ENCODE data around the gene ATXN7L3.
"Not testable (repeated sequence)": the region's sequence is repeated elsewhere in the genome, so short reads cannot be mapped to it uniquely, and the experiment has no call there.

Gene ATXN7L3

DNA sequence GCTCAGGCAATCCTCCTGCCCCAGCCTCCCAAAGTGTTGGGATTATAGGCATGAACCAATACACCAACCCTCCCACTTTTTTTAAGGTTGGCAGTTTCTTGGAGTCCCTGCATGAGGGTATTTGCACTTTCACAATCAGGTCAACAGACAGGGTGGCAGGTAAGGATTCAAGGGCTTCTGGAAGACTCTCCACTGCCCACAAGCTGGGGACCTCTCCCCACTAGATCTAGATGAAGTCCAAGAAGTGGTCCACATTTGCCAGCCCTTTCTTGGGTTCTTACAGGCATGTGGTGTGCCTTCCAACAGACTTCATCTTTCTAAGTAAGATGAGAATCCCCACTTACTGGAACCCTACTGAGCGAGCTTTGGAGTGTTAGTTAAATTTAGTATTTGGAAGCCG lies 25.3 kb downstream of the ATXN7L3 start:
- no peak for DNase-seq (ENCODE audit: low spot score)

DNA sequence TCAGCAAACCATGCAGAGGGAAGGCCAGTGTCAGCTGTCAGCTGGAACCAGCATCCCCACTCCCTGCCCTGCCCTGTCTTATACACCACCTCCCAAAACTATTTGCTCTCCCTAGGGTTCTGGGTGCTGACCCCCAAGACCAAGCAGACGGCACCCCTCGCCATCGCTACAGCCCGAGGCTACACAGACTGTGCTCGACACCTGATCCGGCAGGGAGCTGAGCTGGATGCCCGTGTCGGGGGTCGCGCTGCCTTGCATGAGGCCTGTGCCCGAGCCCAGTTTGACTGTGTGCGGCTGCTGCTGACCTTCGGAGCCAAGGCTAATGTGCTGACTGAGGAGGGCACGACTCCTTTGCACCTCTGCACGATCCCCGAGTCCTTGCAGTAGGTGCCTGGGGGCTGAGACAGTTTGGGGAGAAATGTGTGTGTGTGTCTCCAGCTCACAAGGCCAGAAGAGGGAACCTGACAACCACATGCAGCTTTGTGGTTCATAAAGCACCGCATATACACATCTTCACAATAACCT lies 27.7 kb downstream of the ATXN7L3 start:
- DNase-seq (ENCODE audit: low spot score): no peak

DNA sequence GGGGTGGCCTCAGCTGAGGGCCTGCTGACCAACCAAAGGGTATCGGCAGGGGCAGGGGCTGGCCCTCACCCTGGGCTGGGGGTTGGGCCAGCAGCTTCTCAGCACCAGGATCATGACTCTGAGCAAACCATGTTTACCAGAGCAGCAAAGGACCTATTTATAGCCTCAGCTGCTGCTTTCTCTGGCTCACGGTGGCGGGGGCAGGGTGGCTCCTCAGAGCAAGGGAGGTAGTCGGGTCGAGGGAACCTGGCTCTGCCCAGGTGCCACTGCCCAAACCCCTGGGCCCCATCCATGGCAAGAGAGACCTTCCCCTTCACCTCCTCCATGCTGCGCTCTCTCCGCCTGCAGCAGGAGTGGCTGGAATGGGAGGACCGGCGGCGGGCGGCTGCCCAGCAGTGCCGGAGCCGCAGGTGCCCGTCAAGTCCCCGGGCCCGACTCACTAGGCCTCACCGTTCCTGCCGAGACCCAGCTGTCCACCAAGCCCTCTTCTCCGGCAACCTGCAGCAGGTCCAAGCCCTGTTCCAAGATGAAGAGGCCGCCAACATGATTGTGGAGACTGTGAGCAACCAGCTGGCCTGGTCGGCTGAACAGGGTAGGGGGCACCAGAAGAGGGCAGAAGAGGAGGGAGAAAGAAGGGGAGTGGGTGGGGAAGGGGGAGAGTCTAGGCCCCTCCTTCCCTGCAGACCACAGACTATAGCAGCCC lies 29.0 kb downstream of the ATXN7L3 start, which contains the start of gene ASB16:
Gene ASB16 (plus strand): TSS at position 206 of the 703 bp plus-strand sequence. CDS start 86 bp downstream, at position 292.
- peak; percentile 36 for DNase-seq (ENCODE audit: low spot score)

DNA sequence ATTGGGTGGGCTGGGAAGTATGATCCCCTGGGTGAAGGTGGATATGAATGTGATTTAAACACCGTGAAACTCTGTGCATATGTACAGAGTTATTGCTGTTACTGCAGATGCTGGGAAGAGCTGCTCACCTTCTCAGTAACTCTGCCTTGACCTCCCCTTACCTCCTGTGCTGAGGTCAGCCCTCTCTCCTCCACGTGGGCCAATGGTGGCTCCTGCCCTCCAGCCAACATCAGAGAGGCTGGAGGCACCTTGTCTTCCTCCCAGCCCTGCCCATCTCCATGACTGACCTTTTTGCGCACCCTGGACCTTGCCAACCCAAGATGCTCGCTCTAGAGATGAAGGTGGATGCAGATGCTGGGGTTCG lies 29.6 kb downstream of the ATXN7L3 start:
- DNase-seq (ENCODE audit: low spot score): no peak

DNA sequence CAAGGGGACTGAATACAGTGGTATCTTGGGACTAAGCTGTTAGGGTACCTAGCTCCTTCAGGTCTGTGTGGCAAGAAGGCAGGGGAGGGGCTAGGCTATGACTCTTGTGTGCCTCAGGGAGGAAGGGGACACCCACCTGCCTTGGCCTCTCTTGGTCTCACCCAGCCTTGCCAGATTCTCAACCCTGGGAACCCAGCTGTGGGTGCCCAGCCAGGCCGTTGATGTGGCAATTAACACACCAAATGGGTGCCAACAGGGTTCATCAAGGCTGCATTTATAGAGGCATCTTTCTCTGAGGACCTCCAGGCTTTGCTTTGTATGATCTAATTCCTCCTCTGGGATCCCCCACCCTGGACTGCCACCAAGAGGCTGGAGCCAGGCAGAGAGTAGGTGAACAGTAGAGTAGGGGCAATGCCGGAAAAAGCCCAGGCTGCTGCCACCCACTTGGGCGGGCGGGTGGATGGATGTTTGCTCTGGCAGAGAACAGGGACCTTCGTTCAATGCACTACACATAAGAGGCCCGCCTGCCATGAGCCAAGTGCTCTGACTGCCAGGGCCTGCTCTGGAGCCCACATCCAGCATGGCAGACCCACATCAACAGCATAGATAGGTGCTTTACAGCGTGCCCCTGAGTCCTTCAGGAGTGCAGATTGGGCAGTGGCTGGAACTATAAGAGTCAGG lies 32.4 kb downstream of the ATXN7L3 start:
- DNase-seq (ENCODE audit: low spot score): no peak

DNA sequence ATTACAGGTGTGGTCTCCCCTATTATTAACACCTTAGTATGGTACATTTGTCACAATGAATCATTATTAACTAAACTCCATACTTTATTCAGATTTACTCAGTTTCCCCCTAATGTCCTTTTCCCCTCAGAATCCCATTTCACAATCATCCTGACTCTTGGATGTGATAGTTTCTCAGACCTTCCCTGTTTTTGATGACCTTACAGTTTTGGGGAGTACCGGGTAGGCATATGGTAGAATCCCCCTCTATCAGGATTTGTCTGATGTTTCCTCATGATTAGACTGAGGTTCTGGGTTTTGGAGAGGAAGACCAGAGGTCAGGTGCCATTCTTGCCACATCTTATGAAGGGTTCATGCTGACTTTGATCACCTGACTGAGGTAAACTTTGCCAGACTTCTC lies 35.2 kb downstream of the ATXN7L3 start:
- DNase-seq (ENCODE audit: low spot score): no peak

DNA sequence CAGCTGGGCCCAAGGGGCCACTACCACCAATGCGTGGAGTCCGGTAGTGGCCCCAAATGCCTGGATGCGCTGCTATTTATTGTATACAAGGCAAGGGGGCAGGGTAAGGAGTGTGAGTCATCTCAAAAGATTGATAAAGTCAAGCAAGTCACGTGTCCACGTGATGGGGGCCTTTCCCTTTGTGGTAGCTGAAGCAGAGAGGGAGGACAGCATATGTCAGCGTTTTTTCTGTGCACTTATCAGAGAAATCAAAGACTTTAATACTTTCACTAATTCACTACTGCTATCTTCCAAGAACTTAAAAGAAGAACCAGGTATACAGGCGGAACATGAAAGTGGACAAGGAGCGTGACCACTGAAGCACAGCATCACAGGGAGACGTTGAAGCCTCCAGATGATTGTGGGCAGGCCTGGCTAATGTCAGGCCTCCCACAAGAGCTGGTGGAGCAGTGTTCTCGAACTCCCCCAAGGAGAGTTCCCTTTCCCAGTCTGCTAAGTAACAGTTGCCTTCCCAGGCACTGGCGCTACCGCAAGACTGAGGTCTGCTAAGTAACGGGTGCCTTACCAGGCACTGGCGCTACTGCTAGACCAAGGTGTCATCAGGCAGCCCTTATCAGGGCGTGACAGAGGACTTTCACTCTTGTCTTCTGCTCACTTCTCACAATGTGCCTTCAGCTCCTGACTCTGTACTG lies 40.0 kb downstream of the ATXN7L3 start:
- DNase-seq (ENCODE audit: low spot score): no peak

DNA sequence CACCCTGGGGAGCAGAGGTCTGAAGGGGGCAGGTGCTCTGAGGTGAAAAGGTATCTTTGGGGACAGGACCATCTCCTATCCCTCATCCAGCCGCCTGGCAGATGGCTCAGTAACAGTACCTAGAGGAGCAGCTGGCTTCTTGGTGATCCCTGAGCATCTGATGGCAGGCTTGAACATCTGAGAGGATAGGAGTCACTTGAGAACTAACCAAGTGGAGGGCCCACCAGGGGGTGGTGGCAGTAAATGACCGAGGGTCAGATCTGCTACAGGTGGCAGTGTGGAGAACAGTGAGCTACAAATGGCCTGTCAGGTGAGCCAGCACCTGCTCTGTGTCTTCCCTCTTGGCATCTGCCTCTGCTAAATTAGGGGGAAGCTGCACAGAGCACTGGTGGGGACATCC lies 44.2 kb downstream of the ATXN7L3 start:
- DNase-seq (ENCODE audit: low spot score): peak; percentile 33

DNA sequence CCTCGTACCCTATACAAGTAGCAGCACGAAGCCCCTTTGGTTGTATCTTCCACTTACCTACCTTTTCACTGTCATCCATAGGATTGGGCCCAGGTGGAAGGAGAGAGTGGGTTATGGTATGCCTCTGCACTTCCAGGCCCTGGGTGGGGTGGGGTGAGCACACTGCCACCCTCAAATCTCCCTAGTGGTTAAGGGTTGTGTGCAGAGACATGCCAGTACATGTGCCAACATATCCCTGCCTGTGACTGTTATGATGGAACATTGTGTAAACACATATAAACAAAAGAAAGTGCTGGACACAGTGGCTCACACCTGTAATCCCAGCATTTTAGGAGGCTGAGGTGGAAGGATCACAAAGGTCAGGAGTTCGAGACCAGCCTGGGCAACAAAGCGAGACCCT lies 46.8 kb downstream of the ATXN7L3 start:
- DNase-seq (ENCODE audit: low spot score): no peak

DNA sequence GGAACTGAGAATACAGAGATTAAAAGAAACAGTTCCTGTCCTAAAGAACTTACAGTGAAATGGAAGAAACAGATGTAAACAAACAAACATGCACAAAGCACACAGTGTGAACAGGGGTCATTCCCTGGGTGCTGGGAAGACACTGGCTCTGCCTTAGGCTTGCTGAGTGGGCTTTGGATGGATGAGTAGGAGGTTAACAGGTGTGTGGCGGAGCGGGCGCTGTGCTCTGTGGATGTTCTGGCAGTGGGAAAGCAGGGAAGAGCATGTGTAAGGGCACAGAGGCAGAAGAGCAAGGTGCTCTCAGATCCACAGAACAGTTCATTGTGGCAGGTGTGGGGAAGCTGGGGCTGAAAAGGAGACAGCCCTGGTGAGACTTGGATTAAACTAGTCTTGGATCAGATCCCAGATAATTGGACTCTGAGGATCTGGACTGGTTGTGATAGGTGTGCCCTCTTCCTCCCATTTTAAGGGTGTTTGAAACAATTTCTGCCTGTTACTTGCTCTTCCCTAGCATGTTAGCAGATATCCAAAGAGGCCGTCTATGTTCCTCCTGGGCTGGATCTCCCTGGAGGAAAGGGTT lies 49.8 kb downstream of the ATXN7L3 start:
- DNase-seq (ENCODE audit: low spot score): peak; percentile 49

DNA sequence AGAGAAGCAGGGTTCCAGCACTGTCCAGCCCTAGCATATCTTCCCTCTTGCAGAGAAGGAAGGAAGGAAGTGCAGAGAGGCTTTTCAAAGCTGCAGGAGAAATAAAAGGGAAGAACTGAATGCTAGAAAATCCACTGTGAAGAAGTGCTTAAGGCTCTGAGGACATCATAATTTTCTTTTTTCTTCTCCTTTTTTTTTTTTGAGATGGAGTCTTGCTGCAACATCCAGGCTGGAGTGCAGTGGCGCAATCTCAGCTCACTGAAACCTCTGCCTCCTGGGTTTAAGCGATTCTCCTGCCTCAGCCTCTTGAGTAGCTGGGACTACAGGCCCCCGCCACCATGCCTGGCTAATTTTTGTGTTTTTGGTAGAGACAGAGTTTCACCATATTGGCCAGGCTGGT lies 50.6 kb downstream of the ATXN7L3 start:
- DNase-seq (ENCODE audit: low spot score): not testable (repeated sequence)

DNA sequence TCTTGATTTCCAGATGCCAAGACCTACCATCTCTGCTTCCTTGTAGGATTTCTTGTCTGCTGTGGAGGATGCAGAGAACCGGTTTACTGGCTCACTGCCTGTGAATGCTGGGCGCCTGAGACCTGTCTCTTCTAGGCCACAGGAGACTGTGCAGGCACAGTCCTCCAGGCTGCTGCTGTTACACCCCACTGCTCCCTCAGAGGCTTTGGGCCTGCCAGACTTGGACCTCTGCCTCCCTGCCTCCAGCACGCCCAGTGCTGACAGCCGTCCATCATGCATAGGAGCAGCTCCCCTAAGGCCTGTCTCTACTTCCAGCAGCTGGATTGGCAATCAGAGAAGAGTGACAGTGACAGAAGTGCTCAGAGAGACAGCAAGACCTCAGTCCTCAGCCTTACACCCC lies 51.9 kb downstream of the ATXN7L3 start:
- no peak for DNase-seq (ENCODE audit: low spot score)

DNA sequence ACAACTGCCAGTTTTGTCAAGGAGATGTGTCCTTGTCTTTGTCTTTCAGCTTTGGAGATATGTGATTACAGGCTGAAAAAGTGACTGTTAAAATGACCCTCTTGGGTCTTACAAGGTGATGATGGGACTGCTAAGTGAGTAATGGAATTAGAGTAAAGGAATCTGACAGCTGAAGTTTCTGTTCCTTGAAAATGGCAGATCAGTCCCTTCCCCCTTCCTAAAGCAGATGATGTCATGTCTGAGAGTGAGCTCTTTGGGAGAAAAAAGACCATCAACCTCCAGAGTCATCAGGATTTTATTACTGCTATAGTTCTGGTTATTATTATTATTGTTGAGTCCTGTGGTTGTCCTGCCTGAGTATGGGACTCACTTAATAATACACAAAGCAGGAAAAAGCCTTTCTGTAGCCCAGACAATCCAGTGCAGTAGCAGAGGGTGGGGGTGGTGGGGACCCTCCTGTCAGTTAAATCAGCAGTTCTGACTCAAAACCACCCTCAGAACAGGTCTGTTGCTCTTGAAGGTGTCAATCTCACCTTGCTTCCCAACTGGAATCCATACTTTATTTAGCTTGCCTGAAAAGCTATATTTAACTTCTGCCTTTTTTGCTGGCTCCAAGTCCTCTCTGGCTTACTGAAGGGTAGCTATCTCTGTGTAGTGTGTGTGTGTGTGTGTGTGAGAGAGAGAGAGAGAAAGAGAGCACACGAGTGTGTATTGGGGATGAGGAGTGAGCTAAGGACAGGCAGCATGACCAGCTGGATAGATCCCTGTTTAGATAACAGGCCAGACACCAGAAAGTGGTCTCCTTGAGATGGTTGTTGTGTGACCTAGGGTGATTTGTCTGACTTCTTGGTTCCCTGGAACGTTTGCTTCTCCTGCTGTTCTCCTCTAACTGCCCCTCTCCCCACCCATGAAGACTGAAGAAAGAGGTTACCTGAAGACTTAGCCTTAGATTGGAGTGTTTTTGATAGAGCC lies 53.0 kb downstream of the ATXN7L3 start:
- no peak for DNase-seq (ENCODE audit: low spot score)

DNA sequence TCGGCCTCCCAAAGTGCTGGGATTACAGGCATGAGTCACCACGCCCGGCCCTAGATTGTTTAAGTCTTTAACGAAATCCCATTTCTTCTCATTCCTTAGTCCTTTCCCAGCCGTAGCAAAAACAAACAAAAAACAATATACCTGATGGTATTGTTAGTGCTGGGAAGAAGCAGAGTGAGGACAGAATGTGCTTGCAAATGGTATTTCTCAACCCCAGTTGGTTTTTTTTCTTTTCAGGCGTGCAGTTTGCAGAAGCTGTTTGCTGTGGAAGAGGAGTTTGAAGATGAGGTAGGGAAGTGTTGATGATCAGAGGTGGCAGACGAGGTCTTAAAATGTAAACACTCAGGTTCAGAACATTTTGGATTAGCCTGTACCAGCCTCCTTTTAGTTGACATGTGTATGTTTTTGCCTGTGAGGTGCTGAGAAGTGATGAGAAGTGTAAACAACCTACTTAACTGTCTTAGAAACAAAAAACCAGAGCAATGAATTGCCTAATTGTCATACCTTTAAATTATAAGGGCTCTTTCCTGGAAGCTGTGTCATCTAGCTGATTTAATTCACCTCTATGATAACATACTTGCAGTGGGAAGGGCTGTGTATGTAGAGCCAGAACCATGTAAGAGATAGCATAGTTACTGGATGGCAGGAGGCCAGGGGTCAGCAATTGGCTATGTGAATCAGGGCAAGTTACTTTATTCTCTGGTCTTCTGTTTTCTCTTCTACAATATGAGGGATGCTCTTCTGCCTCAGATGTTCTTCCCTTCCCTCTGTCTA lies 54.5 kb downstream of the ATXN7L3 start:
- no peak for DNase-seq (ENCODE audit: low spot score)

DNA sequence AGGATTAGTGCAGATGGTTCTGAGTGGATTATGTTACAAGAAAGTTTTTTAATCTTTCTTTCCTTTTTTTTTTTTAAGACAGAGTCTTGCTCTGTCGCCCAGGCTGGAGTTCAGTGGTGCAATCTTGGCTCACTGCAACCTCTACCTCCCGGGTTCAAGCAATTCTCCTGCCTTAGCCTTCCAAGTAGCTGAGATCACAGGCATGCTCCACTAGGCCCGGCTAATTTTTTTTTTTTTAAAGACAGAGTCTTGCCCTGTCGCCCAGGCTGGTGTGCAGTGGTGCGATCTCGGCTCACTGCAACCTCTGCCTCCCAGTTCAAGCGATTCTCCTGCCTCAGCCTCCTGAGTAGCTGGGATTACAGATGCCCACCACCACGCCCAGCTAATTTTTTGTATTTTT lies 55.8 kb downstream of the ATXN7L3 start:
- not testable (repeated sequence) for DNase-seq (ENCODE audit: low spot score)

Data from D341Med (cell line).